GM12878 (cell line): ENCODE measurements around the gene LSP1. TPM values are rescaled to one million over a fixed set of nuclear protein-coding genes. Genes with fewer than 3 reads are reported as not detected.

Experiments
- ATAC-seq: fragments of 200-7000 bp; cut with Tn5 transposase; 3 replicates; pipeline ENCODE4 v1.9.1; 2020; ENCODE audit warnings: mild to moderate bottlenecking, moderate library complexity
- BruUV-seq: library from RNA; stranded (reverse); fragments of 400-500 nt; replicated peaks from 2 replicates; lab custom pipeline; 2021; lab: Mats Ljungman, UMichigan
- CTCF ChIA-PET: fragments of 300-600 bp; sonication (Branson Sonifier 250); formaldehyde crosslinking; extraction: SDS; loops from one replicate; lab custom pipeline; 2021; ENCODE audit warnings: inconsistent platforms; lab: Yijun Ruan, JAX
- POLR2A ChIA-PET: fragments of 350-600 bp; formaldehyde crosslinking; extraction: SDS; loops from one replicate; lab custom pipeline; 2021; ENCODE audit warnings: inconsistent platforms; lab: Charles Lee
- RAD21 ChIA-PET: fragments of 300-600 bp; sonication (Branson Sonifier 250); formaldehyde crosslinking; loops from one replicate; lab custom pipeline; 2023; ENCODE audit warnings: antibody characterized with exemption; ENCODE audit not compliant: unreplicated experiment; lab: Charles Lee
- SMC1A ChIA-PET: fragments of 300-600 bp; sonication (Branson Sonifier 250); formaldehyde crosslinking; loops from one replicate; lab custom pipeline; 2023; ENCODE audit not compliant: unreplicated experiment, uncharacterized antibody; lab: Charles Lee
- DNase-seq: peaks from one replicate; pipeline ENCODE4 v3.0.0-alpha.2; 2011; ENCODE audit warnings: low read depth, low spot score
- FAIRE-seq: peaks from 3 replicates; lab custom pipeline; 2011; peaks lifted over from hg19 to GRCh38; lab: Jason Lieb, UNC
- H2AFZ ChIP-seq: 2 replicates; pipeline ENCODE4 v1.6.0; 2011; ENCODE audit warnings: low read depth, low read length, control low read depth; ENCODE audit not compliant: control insufficient read depth
- H3K27ac ChIP-seq: 2 replicates; pipeline ENCODE4 v1.5.1; 2011; ENCODE audit warnings: control low read depth; ENCODE audit not compliant: control insufficient read depth, insufficient read depth
- H3K27me3 ChIP-seq, 2 experiments: replicated peaks in 1 of 2; 2 replicates each; pipeline versions ENCODE4 v1.6.0 to v1.6.1; 2011; ENCODE audit warnings: low read length in 1 of 2; ENCODE audit not compliant: control insufficient read depth in 2 of 2, insufficient read depth in 2 of 2
- H3K36me3 ChIP-seq, 2 experiments: 2 replicates each; pipeline ENCODE4 v1.5.1; 2011; ENCODE audit warnings: low read length in 1 of 2; ENCODE audit not compliant: control insufficient read depth in 2 of 2, insufficient read depth in 2 of 2
- H3K4me1 ChIP-seq: 2 replicates; pipeline ENCODE4 v1.6.1; 2011; ENCODE audit warnings: mild to moderate bottlenecking, low read length, moderate library complexity, mixed read lengths; ENCODE audit not compliant: control insufficient read depth, insufficient read depth
- H3K4me2 ChIP-seq: 2 replicates; pipeline ENCODE4 v1.6.0; 2011; ENCODE audit warnings: control low read depth; ENCODE audit not compliant: control insufficient read depth, insufficient read depth
- H3K4me3 ChIP-seq: fragments of 200-600 bp; sonication (generic); 2 replicates; pipeline ENCODE4 v1.5.1; 2016
- H3K79me2 ChIP-seq: 2 replicates; pipeline ENCODE4 v1.6.0; 2011; ENCODE audit warnings: low read length; ENCODE audit not compliant: control insufficient read depth, insufficient read depth
- H3K9ac ChIP-seq: 2 replicates; pipeline ENCODE4 v1.8.0; 2011; ENCODE audit warnings: low read length, control low read depth, mixed read lengths; ENCODE audit not compliant: control insufficient read depth, insufficient read depth
- H3K9me3 ChIP-seq: replicated peaks from 3 replicates; pipeline ENCODE4 v1.5.1; 2011; ENCODE audit warnings: mild to moderate bottlenecking, low read length; ENCODE audit not compliant: control insufficient read depth, insufficient read depth
- H4K20me1 ChIP-seq: 2 replicates; pipeline ENCODE4 v1.6.0; 2011; ENCODE audit not compliant: control insufficient read depth, insufficient read depth
- NFYB ChIP-seq: IDR thresholded peaks from 2 replicates; pipeline ENCODE4 v1.6.1; 2011; ENCODE audit warnings: low read depth, mild to moderate bottlenecking, low read length, improper control_type of control experiment, moderate library complexity; ENCODE audit not compliant: insufficient read depth
- POLR2A ChIP-seq: IDR thresholded peaks from 2 replicates; pipeline ENCODE4 v1.6.1; 2011; ENCODE audit warnings: low read depth, mild to moderate bottlenecking, low read length
- POLR2AphosphoS5 ChIP-seq: IDR thresholded peaks from 2 replicates; pipeline ENCODE4 v1.6.1; 2011; ENCODE audit warnings: mild to moderate bottlenecking, low read length, inconsistent platforms
- RFX5 ChIP-seq: IDR thresholded peaks from 2 replicates; pipeline ENCODE4 v1.6.1; 2011; ENCODE audit warnings: low read depth, low read length, improper control_type of control experiment
- WGBS: methylation state at CpG from one replicate; pipeline ENCODE4 v1.1.6; 2016; ENCODE audit warnings: low lambda C conversion rate; ENCODE audit not compliant: insufficient replicate concordance, insufficient coverage; ENCODE audit errors: missing lambda C conversion rate; 5-methylcytosine and 5-hydroxymethylcytosine counted together
- in situ Hi-C: fragments of 300-500 bp; cut with MboI; formaldehyde crosslinking; loops from 9 replicates; pipeline ENCODE4 v1.14.3; 2018; ENCODE audit warnings: mixed read lengths
- intact Hi-C: fragments of 100-400 bp; cut with micrococcal nuclease; formaldehyde crosslinking; loops from one replicate; pipeline ENCODE4 v1.14.2; 2022; ENCODE audit not compliant: unreplicated experiment
- polyA plus RNA-seq, 11 experiments: library from polyadenylated mRNA; depleted of rRNA in 4 of 11; unstranded in 6 of 11; stranded (reverse) in 5 of 11; fragments of >200 nt; fragmentation: Nextera tagmentation in 4 of 11; fragmentation: Illumina TruSeq in 1 of 11; extraction: Ambion mirVana in 4 of 11; extraction: Trizol in 1 of 11; gene quantifications; 1 replicate in 1 of 11; 2 replicates in 10 of 11; pipeline versions ENCODE4 v1.2.1 to v1.2.3, GENCODE V29; 2011 to 2016; ENCODE audit warnings: inconsistent platforms in 2 of 11, missing spikeins in 2 of 11, low read depth in 1 of 11
- total RNA-seq, 4 experiments: library from RNA; depleted of rRNA in 3 of 4; stranded (reverse); fragments of >200 nt in 3 of 4; fragmentation: Illumina TruSeq in 1 of 4; extraction: Trizol in 1 of 4; gene quantifications; 2 replicates each; pipeline versions ENCODE4 v1.2.1 to v1.2.3, GENCODE V29; 2013 to 2021
- TF ChIP-seq, protein P1 (sequence below): IDR thresholded peaks from 2 replicates; pipeline ENCODE4 v1.6.1; 2012; ENCODE audit warnings: low read length, inconsistent platforms

Gene LSP1
- total and polyA plus RNA-seq, 10 of the 15 experiments (the other 5 are each of a cell fraction or from before 2014, with no cell fraction given), result 19.2 to 488 (median 369) TPM

DNA sequence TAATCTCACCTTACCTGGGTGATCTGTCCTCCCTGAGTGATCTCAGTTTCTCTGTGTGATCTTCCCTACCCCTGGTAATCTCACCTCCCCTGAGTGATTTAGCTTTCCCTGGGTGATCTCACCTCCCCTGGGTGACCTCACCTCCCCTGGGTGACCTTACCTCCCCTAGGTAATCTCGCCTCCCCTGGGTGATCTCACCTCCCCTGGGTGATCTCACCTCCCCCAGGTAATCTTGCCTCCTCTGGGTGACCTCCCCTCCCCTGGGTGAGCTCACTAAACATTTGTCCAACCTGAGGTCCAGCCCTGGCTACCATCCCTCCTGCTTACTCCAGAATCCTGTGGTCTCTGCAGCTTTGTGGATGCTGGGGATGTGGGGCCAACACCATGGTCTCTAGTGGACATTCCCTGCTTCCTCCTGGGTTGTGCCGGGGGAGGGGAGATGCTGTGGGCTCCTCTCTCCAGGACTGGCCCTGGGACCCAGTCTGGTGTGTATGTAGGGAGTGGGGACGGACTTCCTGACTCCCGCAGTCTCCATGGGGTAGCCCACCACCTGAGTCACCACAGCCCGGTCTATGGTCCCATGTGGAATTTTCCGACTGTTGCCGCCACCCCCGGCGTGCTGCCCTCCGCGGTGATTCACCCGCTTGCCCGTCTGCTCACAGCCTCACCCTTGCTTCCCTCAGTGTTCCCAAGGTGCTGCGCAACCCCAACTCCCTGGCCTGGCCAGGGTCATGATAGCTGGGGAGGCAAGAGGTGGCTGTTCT lies 9.9 kb downstream of the LSP1 start:
- RAD21 ChIA-PET, result no interaction called here

DNA sequence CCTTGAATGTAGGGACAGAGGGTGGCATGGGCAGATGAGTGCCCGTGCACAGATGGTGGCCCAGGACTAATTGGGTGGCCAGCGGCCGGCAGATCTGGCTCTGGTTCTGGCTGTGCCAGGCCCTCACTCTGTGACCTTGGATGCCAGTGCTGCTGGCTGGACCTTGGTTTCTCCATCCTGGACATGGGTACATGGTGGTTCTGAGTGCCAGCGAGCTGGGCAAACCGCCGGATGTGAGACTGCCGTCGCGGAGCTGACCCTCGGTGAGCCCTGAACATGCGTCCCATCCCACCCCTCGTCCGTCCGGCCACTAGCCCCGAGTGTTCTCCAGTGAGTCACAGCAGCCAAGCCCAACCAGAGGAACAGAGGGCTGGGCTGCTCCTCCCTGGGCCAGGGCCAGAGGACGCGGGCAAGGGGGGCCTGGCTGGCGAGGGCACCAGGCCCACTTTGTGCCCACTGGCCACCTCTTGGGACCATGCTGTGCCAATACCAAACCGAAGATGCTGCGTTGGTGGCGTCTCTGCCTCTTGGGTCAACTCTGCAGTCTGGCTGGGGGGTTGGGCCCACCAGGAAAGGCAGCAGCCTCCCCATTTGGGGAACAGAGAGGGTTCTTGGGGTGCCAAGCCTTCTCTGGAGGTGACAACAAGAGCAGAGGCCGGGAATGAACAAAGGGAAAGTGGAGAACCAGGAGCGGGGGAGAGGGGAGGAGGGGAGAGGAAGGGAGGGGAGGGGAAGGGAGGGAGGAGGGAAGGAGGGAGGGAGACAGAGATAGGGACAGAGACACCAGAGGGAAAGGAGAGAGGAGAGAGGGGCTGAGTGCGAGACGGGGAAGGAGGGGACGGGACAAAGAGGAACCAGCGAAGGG lies 10.7 kb downstream of the LSP1 start:
- Histone ChIP-seq H2AFZ (no peak overlapping the region), H3K27me3 (no peaks in the 10 kb centered on the region), H4K20me1 (peaks cover 12% of the 10 kb centered on the region), H3K9ac (no peak overlapping the region), H3K36me3 (peaks cover 2 to 10% of the 10 kb centered on the region in 2 experiments; a peak in 3 of 4 replicates), H3K9me3 (no peaks in the 10 kb centered on the region), H3K4me3 (no peak overlapping the region), H3K4me1 (peaks cover 3% of the 10 kb centered on the region; the same call in 1 of the 2 replicates), H3K27ac (no peak overlapping the region), H3K79me2 (peaks cover 48% of the 10 kb centered on the region), H3K4me2 (no peak overlapping the region)
- RAD21 ChIA-PET, result no interaction called here
- ATAC-seq, result no peak
- peak; percentile 38 for TF ChIP-seq POLR2A
- TF ChIP-seq, protein P1, sequence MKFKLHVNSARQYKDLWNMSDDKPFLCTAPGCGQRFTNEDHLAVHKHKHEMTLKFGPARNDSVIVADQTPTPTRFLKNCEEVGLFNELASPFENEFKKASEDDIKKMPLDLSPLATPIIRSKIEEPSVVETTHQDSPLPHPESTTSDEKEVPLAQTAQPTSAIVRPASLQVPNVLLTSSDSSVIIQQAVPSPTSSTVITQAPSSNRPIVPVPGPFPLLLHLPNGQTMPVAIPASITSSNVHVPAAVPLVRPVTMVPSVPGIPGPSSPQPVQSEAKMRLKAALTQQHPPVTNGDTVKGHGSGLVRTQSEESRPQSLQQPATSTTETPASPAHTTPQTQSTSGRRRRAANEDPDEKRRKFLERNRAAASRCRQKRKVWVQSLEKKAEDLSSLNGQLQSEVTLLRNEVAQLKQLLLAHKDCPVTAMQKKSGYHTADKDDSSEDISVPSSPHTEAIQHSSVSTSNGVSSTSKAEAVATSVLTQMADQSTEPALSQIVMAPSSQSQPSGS, result no peak
- WGBS, result 89% methylated on average over 25 of the region's 27 CpGs
- POLR2A ChIA-PET, result no interaction called here
- SMC1A ChIA-PET, result no interaction called here
- no TSS peak for BruUV-seq
- no peak for FAIRE-seq
- DNase-seq, result no peak
- CTCF ChIA-PET, result no interaction called here
- intact Hi-C loops (no loop called here), in situ Hi-C loops (no loop called here)

More for the DNA sequence above, 9.9 kb downstream of the LSP1 start:
- peaks cover 12% of the 10 kb centered on the region for H4K20me1 ChIP-seq
- no peak overlapping the region for H2AFZ ChIP-seq
- no peak for DNase-seq
- in situ Hi-C loops, result no loop called here
- H3K27me3 ChIP-seq, result no peaks in the 10 kb centered on the region
- 87% methylated on average over 14 of the region's 14 CpGs for WGBS
- no peak overlapping the region for H3K4me3 ChIP-seq
- H3K4me2 ChIP-seq, result no peak overlapping the region
- H3K27ac ChIP-seq, result no peak overlapping the region
- ATAC-seq, result no peak
- peaks cover 3% of the 10 kb centered on the region; the same call in 1 of the 2 replicates for H3K4me1 ChIP-seq
- H3K9ac ChIP-seq, result no peak overlapping the region
- H3K79me2 ChIP-seq, result peaks cover 55% of the 10 kb centered on the region
- peaks cover 2 to 10% of the 10 kb centered on the region in 2 experiments; a peak in 3 of 4 replicates for H3K36me3 ChIP-seq
- ChIA-PET POLR2A (no interaction called here), CTCF (no interaction called here), SMC1A (no interaction called here)
- no peaks in the 10 kb centered on the region for H3K9me3 ChIP-seq
- BruUV-seq, result no TSS peak
- intact Hi-C loops, result no loop called here
- TF ChIP-seq POLR2AphosphoS5 (0 out of 2 replicates have a peak, but pooled peaks have one; percentile 35), NFYB (no peak), RFX5 (no peak)
- TF ChIP-seq, all 136 proteins: peak for 1
- no peak for FAIRE-seq
